Neural crest cell (in vitro differentiated cells): ENCODE measurements around the gene CD70. TPM values are rescaled to one million over a fixed set of nuclear protein-coding genes. Genes with fewer than 3 reads are reported as not detected.

ENCODE experiments used
- DNase-seq: peaks from one replicate; pipeline ENCODE4 v3.0.0; 2021; ENCODE audit warnings: low read depth, mixed read lengths, low spot score
- H3K27ac Mint-ChIP-seq: one replicate; pipeline ENCODE4 v1.8.0; 2021; ENCODE audit warnings: mild to moderate bottlenecking, mixed read lengths; ENCODE audit not compliant: unreplicated experiment
- H3K27me3 Mint-ChIP-seq: 2 replicates; pipeline ENCODE4 v1.8.0; 2021; ENCODE audit warnings: low read depth, mild to moderate bottlenecking, mixed read lengths
- H3K36me3 Mint-ChIP-seq: 2 replicates; pipeline ENCODE4 v1.8.0; 2021; ENCODE audit warnings: low read depth, mild to moderate bottlenecking, mixed read lengths
- H3K4me1 Mint-ChIP-seq: 2 replicates; pipeline ENCODE4 v1.8.0; 2021; ENCODE audit warnings: mixed read lengths
- H3K4me3 Mint-ChIP-seq: one replicate; pipeline ENCODE4 v1.8.0; 2021; ENCODE audit warnings: mild to moderate bottlenecking, mixed read lengths
- H3K9me3 Mint-ChIP-seq: 2 replicates; pipeline ENCODE4 v1.8.0; 2021; ENCODE audit warnings: mixed read lengths
- total RNA-seq: library from RNA; stranded (reverse); gene quantifications from 2 replicates; pipeline ENCODE4 v1.2.1, GENCODE V29; 2021
- TF ChIP-seq, protein P1 (sequence below): fragments of 200-600 bp; sonication (generic); conservative IDR thresholded peaks from 2 replicates; pipeline ENCODE4 v1.5.0; 2021; ENCODE audit warnings: antibody characterized with exemption, mild to moderate bottlenecking

Gene CD70
- total RNA-seq, 1 donor from 2014 or later, result not detected

DNA sequence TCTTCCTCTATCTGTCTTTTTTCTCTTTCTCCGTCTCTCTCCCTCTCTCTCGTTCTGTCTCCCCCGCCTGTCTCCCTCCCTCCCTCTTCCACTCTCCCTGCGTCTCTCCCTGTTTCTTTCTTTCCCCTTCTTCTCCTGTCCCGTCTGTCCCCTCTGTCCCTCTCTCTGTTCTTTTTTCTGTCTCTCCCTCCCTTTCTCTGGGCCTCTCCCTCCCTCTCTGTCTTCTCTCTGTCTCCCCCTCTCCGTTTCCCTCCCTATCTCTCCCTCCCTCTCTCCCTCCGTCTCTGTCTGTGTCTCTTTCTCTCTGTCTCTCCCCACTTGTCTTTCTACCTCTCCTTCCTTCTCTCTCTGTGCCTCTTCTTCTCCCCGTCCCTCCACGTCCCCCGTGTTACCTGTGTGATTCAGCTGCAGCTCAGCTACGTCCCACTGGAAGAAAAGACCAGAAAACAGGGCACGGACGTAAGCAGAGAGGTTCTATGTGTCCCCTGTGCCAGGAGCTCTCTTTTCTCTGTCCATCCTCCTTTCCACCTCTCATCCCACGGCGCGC, 1.2 kb downstream of the CD70 start:
- TF ChIP-seq, protein P1, sequence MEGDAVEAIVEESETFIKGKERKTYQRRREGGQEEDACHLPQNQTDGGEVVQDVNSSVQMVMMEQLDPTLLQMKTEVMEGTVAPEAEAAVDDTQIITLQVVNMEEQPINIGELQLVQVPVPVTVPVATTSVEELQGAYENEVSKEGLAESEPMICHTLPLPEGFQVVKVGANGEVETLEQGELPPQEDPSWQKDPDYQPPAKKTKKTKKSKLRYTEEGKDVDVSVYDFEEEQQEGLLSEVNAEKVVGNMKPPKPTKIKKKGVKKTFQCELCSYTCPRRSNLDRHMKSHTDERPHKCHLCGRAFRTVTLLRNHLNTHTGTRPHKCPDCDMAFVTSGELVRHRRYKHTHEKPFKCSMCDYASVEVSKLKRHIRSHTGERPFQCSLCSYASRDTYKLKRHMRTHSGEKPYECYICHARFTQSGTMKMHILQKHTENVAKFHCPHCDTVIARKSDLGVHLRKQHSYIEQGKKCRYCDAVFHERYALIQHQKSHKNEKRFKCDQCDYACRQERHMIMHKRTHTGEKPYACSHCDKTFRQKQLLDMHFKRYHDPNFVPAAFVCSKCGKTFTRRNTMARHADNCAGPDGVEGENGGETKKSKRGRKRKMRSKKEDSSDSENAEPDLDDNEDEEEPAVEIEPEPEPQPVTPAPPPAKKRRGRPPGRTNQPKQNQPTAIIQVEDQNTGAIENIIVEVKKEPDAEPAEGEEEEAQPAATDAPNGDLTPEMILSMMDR, result no peak
- no peak for DNase-seq
- Mint-ChIP-seq H3K4me1 (peaks cover 29% of the 10 kb centered on the region), H3K9me3 (no peaks in the 10 kb centered on the region), H3K4me3 (no peak overlapping the region), H3K27me3 (peaks cover 93% of the 10 kb centered on the region), H3K27ac (no peak overlapping the region), H3K36me3 (no peaks in the 10 kb centered on the region)

DNA sequence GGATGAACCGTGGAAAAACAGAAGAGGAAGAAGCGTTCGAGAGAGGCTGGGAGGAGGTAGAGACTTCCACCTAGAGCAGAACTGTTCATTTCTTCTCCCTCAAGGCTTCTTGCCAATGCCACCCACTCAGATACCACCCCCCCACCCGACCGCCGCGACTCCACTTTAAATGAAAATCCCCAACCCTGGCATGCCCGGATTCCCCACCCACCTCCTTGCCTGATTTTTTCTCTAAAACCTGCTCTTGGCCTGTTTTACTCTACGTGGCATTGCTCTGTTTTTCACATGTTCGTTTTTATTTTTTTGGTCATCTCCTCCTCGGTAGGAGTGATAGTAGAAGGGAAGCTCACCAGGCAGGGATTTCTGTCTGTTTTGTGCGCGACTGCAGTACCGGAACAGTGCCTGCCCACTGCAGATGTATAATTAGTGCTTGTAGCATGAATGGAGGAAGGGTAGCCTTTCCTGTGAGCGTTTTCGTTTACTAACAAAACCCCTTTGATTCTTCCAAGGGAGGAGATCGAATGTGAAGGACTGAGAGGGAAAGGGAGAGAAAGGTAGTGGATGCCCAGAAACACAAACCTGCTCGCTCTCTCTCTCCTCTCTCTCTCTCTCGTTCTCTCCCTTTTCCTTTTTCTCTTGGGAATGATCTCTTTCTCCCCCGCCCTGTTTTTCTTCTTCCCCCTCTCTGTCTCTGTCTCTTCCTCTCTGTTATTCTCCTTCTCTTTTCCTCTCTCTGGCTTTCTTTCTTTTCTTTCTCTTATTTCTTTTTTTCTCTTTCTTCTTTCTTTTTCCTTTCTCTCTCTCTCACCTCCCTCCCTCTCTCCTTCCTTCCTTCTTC, 2.2 kb downstream of the CD70 start:
- Mint-ChIP-seq H3K9me3 (no peaks in the 10 kb centered on the region), H3K27me3 (peaks cover 96% of the 10 kb centered on the region), H3K36me3 (no peaks in the 10 kb centered on the region), H3K4me1 (peaks cover 29% of the 10 kb centered on the region), H3K4me3 (no peak overlapping the region), H3K27ac (no peak overlapping the region)
- no peak for DNase-seq
- TF ChIP-seq, protein P1, result no peak

DNA sequence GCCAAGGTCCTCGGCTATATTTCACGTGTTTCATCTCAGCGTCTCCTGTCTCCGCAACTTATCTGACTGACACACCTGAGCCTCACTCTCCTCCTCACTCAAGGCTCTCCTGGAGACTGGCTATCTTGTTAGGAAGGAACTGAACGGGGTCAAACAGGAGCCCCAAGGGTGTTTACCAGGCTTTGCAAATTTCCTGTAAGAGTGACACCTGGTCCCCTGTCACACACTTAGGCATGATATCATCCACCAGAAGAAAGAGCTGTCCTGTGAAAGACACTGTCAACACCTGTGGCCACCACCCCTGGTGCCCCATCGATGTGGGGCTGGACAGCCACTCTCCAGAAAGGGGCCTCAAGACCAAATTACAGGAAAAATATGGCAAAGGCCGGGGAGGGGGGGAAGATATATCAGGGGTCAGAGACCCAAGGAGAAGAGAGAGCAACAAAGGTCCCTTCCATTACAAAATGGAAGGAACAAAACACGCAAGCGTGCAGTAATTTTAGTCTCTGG, 2.9 kb downstream of the CD70 start:
- Mint-ChIP-seq H3K27me3 (peaks cover 90% of the 10 kb centered on the region), H3K36me3 (no peaks in the 10 kb centered on the region), H3K4me1 (peaks cover 29% of the 10 kb centered on the region), H3K27ac (no peak overlapping the region), H3K9me3 (no peaks in the 10 kb centered on the region), H3K4me3 (no peak overlapping the region)
- DNase-seq, result no peak
- TF ChIP-seq, protein P1, result no peak

DNA sequence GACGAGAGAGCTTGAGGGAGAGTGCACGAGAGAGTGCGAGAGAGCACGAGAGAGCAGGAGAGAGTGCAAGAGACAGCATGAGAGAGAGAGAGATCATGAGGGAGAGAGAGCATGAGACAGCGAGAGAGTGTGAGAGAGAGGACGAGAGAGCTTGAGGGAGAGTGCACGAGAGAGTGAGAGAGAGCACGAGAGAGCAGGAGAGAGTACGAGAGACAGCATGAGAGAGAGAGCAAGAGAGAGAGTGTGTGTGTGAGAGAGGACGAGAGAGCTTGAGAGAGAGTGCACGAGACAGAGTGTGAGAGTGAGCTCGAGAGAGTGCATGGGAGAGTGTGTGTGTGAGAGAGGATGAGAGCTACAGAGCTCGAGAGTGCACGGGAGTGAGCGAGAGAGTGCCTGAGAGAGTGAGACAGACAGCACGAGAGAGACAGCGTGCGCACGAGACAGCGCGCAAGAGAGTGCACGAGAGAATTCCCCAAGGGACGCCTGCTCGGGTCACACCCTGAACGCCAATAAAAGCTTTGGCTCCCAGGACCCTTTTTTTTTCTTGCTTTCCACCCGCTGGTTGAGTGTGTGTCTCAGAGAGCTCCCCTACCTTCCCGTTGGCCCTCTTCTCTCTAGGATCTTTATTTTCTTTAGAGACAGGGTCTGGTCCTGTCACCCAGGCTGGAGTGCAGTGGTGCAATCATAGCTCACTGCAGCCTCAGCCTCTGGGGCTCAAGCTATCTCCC, 3.7 kb downstream of the CD70 start:
- TF ChIP-seq, protein P1, result no peak
- peak overlapping the region; percentile 3 for H3K4me3 Mint-ChIP-seq
- no peaks in the 10 kb centered on the region for H3K9me3 Mint-ChIP-seq
- no peak overlapping the region for H3K27ac Mint-ChIP-seq
- no peaks in the 10 kb centered on the region for H3K36me3 Mint-ChIP-seq
- peaks cover 29% of the 10 kb centered on the region for H3K4me1 Mint-ChIP-seq
- H3K27me3 Mint-ChIP-seq, result peaks cover 89% of the 10 kb centered on the region
- DNase-seq, result no peak

DNA sequence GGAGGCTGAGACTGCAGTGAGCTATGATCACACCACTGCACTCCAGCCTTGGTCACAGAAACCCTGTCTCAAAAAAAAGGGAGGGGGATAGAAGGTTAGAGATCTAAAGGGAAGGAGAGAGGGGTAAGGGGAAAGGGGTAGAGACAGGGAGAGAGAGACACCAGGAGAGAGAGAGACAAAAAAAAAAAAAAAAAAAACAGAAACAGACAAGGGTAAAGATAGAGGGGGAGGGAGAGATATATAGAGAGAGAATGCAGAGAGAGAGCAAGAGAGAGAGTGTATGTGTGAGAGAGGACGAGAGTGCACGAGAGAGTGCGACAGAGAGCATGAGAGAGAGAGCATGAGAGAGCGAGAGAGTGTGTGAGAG, 4.2 kb downstream of the CD70 start:
- H3K4me1 Mint-ChIP-seq, result peaks cover 29% of the 10 kb centered on the region
- TF ChIP-seq, protein P1, result no peak
- H3K36me3 Mint-ChIP-seq, result no peaks in the 10 kb centered on the region
- peak overlapping the region; percentile 3 for H3K4me3 Mint-ChIP-seq
- peaks cover 86% of the 10 kb centered on the region for H3K27me3 Mint-ChIP-seq
- H3K9me3 Mint-ChIP-seq, result no peaks in the 10 kb centered on the region
- no peak for DNase-seq
- H3K27ac Mint-ChIP-seq, result no peak overlapping the region
